ENCODE results near the gene HMGXB3. TPM values are rescaled to one million over a fixed set of nuclear protein-coding genes. Genes with fewer than 3 reads are reported as not detected.

The HMGXB3 gene
- total RNA-seq, 4 donors from 2014 or later = 23.6 to 44.6 (median 29.4) TPM

DNA sequence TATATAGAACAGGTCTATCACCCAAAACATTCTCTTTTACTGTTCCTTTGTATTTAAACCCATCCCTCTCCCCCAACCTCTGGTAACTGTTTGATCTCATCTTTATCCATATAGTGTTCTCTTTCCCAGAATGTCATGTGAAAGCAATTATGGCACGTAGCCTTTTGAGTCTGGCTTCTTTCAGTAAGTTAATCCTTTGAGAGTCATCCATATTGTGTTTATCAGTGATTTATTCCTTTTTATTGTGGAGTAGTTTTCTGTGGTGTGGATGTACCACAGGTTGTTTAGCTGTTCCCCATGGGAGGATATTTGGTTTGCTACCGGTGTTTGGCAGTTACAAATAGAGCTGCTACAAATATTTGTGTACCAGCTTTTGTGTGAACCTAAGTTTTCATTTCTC lies 38.0 kb downstream of the HMGXB3 start:
- TF ChIP-seq, protein P1, sequence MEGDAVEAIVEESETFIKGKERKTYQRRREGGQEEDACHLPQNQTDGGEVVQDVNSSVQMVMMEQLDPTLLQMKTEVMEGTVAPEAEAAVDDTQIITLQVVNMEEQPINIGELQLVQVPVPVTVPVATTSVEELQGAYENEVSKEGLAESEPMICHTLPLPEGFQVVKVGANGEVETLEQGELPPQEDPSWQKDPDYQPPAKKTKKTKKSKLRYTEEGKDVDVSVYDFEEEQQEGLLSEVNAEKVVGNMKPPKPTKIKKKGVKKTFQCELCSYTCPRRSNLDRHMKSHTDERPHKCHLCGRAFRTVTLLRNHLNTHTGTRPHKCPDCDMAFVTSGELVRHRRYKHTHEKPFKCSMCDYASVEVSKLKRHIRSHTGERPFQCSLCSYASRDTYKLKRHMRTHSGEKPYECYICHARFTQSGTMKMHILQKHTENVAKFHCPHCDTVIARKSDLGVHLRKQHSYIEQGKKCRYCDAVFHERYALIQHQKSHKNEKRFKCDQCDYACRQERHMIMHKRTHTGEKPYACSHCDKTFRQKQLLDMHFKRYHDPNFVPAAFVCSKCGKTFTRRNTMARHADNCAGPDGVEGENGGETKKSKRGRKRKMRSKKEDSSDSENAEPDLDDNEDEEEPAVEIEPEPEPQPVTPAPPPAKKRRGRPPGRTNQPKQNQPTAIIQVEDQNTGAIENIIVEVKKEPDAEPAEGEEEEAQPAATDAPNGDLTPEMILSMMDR (IDR thresholded peaks at IDR 0.05; ENCODE audit: low read depth) = no peak

- TF ChIP-seq, protein P1 (IDR thresholded peaks at IDR 0.05; ENCODE audit: low read depth) = no peak
These were observed 41.9 kb downstream of the HMGXB3 start for GRCh38 chr5:150042459-150042858.

DNA sequence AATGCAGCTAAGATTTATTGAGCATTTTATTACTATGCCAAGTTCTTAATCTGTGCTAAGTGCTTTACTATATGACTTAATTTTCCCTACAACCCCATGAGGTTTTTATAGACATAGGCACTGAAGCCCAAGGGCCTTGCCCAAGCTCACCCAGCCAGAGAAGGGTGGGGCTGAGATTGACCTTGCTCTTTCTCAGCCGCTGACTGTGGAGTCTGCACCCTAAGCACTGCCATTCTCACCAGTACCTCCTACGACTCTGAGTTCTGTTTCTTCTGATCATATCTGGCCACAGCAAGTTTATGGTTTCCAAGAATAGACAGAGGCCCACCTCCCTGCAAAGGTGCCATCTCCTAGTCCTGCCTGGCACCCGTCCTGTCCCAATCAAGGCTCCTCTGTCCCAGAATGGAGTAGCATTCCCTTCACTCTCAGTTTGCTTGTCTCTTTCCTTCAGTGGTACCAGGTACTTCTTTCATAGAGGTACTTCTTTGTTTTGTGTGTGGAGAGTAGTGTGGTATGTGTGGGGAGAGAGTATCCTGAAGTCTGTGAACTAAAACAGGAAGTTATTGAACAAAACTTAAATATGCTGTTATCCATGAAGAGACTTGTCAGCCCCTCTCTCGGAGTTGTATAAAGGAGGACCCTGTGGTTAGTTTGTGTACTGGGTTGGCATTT lies 43.3 kb downstream of the HMGXB3 start:
- TF ChIP-seq, protein P1 (IDR thresholded peaks at IDR 0.05; ENCODE audit: low read depth) = no peak

GRCh38 chr5:150044329-150044681 lies 43.8 kb downstream of the HMGXB3 start:
- TF ChIP-seq, protein P1 (IDR thresholded peaks at IDR 0.05; ENCODE audit: low read depth) = no peak

GRCh38 chr5:150044712-150045111 lies 44.2 kb downstream of the HMGXB3 start:
- TF ChIP-seq, protein P1 (IDR thresholded peaks at IDR 0.05; ENCODE audit: low read depth) = no peak

DNA sequence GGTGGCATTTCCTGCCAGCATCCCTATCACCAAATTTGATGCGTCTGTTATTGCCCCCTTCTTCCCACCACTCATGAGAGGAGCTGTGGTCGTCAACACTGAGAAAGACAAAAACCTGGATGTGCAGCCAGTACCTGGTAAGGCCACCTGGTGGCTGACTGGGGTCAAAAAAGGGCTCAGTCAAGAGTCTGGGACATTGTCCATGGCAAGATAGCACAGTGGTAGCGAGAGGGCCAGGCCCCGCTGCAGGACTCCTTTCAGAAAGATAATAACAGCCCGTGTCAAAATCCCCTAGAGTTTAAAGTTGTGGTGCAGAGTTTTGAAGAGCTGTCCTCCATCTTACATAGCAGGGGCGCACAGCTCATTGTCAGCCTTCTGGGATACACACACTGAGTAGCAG lies 45.0 kb downstream of the HMGXB3 start:
- TF ChIP-seq, protein P1 (IDR thresholded peaks at IDR 0.05; ENCODE audit: low read depth) = no peak

GRCh38 chr5:150046031-150046430 lies 45.5 kb downstream of the HMGXB3 start:
- TF ChIP-seq, protein P1 (IDR thresholded peaks at IDR 0.05; ENCODE audit: low read depth) = no peak

All from subcutaneous adipose tissue (tissue), 4 donors.